ENCODE results near the gene UQCRQ.

Gene UQCRQ

GRCh38 chr5:132834057-132834456, 32.4 kb upstream of the UQCRQ start:
- no peak overlapping the region for H3K27ac ChIP-seq
- no peak for TF ChIP-seq ZFX (IDR thresholded peaks at IDR 0.05; ENCODE audit: borderline replicate concordance)
- TF ChIP-seq CTCF (IDR thresholded peaks at IDR 0.05) = no peak

- H3K27ac ChIP-seq = no peak overlapping the region
- TF ChIP-seq CTCF (IDR thresholded peaks at IDR 0.05) = no peak
- no peak for TF ChIP-seq ZFX (IDR thresholded peaks at IDR 0.05; ENCODE audit: borderline replicate concordance)
Measured at GRCh38 chr5:132836852-132837251, 29.6 kb upstream of the UQCRQ start.

GRCh38 chr5:132837868-132838267, 28.6 kb upstream of the UQCRQ start:
- no peak for TF ChIP-seq CTCF (IDR thresholded peaks at IDR 0.05)
- TF ChIP-seq ZFX (IDR thresholded peaks at IDR 0.05; ENCODE audit: borderline replicate concordance) = no peak
- no peak overlapping the region for H3K27ac ChIP-seq

GRCh38 chr5:132838516-132839282, 27.7 kb upstream of the UQCRQ start:
- TF ChIP-seq CTCF (IDR thresholded peaks at IDR 0.05) (no peak), ZFX (IDR thresholded peaks at IDR 0.05; ENCODE audit: borderline replicate concordance) (no peak)

GRCh38 chr5:132839426-132840301, 26.8 kb upstream of the UQCRQ start:
- H3K27ac ChIP-seq = no peak overlapping the region

More at GRCh38 chr5:132838516-132839282, 27.7 kb upstream of the UQCRQ start:
- H3K27ac ChIP-seq = no peak overlapping the region

GRCh38 chr5:132840313-132840712, 26.1 kb upstream of the UQCRQ start:
- H3K27ac ChIP-seq = no peak overlapping the region
- TF ChIP-seq CTCF (IDR thresholded peaks at IDR 0.05) = no peak
- no peak for TF ChIP-seq ZFX (IDR thresholded peaks at IDR 0.05; ENCODE audit: borderline replicate concordance)

More at GRCh38 chr5:132839426-132840301, 26.8 kb upstream of the UQCRQ start:
- TF ChIP-seq CTCF (IDR thresholded peaks at IDR 0.05) = no peak
- no peak for TF ChIP-seq ZFX (IDR thresholded peaks at IDR 0.05; ENCODE audit: borderline replicate concordance)

- TF ChIP-seq ZFX (IDR thresholded peaks at IDR 0.05; ENCODE audit: borderline replicate concordance) (no peak), CTCF (IDR thresholded peaks at IDR 0.05) (no peak)
- no peak overlapping the region for H3K27ac ChIP-seq
Measured at GRCh38 chr5:132840896-132841295, 25.5 kb upstream of the UQCRQ start.

All from 22Rv1 (cell line).